HG03342 (cell line): ENCODE results near the gene GUCY1A2.
"Not testable (repeated sequence)": the region's sequence is repeated elsewhere in the genome, so short reads cannot be mapped to it uniquely, and the experiment has no call there.

Experiments used
- ATAC-seq: cut with Tn5 transposase; IDR thresholded peaks from one replicate; pipeline ENCODE4 v1.9.1; 2021; ENCODE audit warnings: mild to moderate bottlenecking, moderate library complexity; ENCODE audit not compliant: unreplicated experiment

GUCY1A2 gene

GRCh38 chr11:106957030-106957482 is 61.2 kb downstream of the GUCY1A2 start:
- no peak for ATAC-seq

DNA sequence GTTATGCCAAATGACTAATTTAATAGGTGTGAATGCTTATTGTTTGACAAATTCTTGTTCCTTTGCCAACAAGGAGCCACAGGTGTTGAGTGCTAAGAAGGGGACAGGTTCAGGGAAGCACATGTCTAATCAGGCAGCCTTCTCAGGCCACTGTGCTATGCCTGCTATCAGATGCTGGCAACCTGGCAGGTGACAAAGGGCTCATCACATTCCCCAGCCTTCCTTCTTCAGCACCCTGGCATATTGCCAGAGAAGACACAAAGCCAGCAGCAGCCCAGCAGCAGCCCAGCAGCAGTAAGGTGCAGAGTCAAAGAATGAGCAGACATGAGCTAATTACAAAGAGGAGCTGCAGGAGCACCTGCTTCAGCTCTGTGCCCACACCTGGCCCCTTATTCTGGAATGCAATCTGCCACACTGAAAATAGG is 68.2 kb downstream of the GUCY1A2 start:
- ATAC-seq, result no peak

GRCh38 chr11:106943089-106943488 is 75.2 kb downstream of the GUCY1A2 start:
- no peak for ATAC-seq

GRCh38 chr11:106939157-106939556 is 79.1 kb downstream of the GUCY1A2 start:
- ATAC-seq, result no peak

DNA sequence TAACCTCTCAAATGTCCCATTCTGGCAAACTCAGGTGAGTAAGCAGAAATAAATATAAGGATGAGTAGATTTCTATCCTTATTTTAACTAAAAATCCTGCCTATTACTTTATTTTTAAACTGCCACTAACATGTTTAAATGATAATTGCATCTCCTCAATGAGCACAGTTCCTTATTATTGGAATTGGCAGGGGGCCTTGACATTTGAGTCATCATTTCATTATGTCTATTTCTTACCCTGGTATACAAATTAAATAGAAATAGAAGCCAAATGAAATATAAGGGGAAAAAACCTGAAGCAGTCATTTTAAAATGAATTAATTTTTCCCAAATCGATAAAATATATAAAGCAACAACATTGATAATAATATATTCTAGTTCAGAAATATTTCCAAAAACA is 81.2 kb downstream of the GUCY1A2 start:
- no peak for ATAC-seq

DNA sequence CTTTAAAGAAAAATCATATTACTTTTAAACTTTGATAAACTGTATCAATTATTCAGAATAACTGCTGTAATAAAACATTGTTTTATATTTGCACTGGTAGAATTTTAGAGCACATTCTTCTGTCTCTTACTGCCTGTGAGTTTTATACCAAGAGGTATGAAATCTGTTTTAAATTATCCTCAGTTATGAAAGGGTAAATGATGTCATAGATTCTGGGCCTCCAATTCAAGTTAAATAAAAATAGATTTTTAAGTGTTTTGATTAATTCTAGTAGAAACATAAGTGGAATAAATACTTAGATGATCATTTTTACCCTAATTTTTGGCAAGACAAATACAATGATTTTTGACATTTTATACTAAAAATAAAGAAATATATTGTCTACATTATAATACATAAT is 93.0 kb downstream of the GUCY1A2 start:
- ATAC-seq, result no peak

- no peak for ATAC-seq
Measured at GRCh38 chr11:106920899-106921509, 97.3 kb downstream of the GUCY1A2 start.

DNA sequence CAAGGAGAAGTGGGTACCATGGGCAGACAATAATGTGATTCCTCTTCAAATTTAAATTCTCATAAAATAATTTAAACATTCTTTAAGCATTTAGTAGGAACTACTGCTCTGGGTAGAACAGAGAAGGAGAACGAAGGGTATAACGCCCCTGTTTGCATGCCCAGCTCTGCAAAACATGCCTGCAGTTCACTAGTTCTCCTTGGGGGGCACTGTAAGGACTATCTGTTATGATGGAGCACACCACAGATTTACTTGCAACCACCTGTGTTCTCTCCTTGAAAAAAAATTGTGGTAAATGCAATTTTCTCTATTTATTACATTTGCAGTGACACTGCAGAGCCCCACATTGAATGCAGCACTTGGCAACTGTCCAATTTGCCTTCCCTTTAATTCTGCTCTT is 100.3 kb downstream of the GUCY1A2 start:
- ATAC-seq, result peak; percentile 91

DNA sequence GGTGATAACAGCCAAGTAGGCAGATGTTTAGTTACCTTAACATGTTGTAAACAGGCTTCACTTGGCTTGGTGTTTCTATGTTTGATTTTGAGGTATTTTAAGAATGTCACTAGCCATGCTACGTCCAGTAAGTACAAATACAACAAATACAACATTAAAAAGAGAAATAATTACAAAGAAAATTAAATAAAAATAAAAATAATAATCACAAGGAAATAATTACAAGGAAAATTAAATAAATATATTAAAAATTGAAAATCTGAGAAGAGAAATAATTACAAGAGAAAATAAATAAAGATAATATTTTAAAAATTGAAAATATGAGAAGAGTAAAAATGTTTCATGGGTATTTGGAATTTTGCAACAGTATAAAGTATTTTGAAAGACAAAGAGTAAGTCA is 103.9 kb downstream of the GUCY1A2 start:
- no peak for ATAC-seq

DNA sequence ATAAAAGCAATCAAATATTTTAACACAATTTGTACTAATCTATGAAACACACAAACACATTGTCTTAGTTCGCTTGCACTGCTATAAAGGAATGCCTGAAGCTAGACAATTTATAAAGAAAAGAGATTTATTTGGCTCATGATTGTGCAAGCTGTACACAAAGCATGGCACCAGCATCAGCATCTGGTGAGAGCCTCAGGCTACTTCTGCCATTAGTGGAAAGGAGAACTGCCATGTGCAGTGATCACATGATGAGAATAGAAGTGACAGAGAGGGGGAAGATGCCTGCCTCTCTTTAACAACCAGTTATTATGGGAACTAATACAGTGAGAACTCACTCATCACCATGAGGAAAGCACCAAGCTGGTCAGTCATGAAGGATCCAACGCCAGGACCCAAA is 105.1 kb downstream of the GUCY1A2 start:
- ATAC-seq, result no peak

- no peak for ATAC-seq
Measured at GRCh38 chr11:106904826-106905225, 113.5 kb downstream of the GUCY1A2 start.

- ATAC-seq, result no peak
Measured at GRCh38 chr11:106889718-106890117, 128.6 kb downstream of the GUCY1A2 start.

DNA sequence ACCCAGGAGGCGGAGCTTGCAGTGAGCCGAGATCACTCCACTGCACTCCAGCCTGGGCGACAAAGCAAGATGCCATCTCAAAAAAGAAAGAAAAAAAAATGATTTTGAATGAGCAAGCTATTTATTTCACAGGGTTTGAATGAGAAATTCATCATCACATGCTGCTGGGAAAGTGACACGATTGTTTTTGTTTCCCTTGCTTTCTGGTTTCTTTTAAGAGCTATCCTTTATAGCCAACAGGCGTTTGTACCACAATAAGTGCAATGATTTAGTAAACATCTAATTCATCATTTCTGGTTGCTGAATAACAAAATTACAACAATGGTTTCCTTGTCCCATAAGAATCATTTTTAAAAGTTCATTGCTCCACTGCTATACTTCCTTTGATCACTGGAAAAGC is 129.9 kb downstream of the GUCY1A2 start:
- no peak for ATAC-seq

DNA sequence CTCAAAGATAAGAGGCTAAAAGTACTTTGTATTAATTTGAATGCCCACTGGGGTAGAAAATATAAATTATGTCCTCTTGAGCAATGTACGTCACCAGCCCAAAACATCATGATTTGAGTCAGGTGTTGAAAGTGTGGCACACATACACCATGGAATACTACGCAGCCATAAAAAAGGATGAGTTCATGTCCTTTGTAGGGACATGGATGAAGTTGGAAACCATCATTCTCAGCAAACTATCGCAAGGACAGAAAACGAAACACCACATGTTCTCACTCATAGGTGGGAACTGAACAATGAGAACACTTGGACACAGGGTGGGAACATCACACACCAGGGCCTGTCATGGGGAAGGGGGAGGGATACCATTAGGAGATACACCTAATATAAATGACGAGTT is 134.6 kb downstream of the GUCY1A2 start:
- not testable (repeated sequence) for ATAC-seq

DNA sequence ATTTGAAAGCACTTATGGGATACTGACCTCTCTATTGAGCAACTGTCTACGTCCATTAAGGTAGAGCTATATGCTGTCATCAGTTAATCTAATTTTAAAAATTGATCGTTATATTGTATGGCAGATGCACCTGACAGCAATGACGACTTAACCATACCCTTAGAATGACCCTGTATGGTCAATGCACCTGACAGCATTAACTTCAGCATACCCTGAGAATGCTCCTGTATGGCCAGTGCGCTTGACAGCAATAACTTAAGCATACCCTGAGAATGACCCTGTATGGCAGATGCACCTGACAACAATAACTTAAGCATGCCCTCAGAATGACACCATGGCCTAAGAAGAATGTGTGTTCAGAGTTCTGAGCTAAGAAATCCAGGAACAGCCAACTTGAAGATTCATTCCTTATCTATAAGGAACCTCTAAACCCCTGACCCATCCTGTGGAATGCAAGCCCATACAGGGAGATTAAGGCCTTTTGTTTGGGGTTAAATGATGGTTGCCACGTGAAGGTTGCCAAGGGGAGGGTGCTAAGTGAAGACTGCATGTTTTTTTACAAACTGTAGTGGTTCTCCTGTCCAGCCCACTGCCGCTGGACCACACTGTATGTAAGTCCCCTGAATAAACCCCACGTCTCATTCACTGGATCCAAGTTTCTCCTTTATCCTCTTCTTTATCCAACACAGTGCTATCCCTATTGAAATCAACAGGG is 138.3 kb downstream of the GUCY1A2 start:
- ATAC-seq, result no peak

DNA sequence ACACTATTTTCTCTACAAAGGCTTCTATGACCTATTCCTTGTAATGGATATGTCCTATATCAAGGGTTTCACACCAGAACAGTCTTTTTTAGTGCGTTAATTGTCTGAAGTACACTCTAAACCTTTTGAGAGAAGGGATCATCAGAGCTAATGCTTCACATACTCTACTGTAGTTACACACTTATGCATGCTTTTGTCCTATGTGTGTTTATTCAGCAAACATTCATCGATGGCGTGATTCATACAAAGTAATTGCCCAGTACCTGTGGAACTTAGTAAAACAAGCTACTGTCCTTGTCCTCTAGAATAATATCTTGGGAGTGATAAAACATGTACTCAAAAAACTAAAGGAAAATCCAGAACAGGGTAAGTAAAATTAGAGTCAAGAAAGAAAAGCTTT is 139.2 kb downstream of the GUCY1A2 start:
- no peak for ATAC-seq

GRCh38 chr11:106875013-106875412 is 143.3 kb downstream of the GUCY1A2 start:
- ATAC-seq, result no peak

GRCh38 chr11:106872246-106872645 is 146.0 kb downstream of the GUCY1A2 start:
- ATAC-seq, result no peak

DNA sequence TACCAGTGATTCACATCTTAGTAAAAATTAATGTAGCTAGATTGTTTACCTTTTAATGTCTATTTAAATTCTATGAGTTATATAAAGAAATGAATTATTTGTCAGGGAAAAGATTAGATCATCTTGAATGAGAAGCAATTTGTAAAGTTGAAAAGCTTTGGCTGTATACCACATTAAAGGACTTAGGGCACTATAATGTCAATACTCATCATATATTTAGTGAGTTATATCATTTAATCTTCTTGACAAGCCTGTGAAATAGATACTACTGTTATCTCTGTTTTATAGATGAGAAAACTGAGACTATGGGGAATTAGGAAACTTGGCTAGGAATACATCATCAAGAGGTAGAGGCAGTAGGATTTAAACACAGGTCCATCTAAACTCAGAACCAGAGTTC is 160.1 kb downstream of the GUCY1A2 start:
- no peak for ATAC-seq

GRCh38 chr11:106856566-106856965 is 161.7 kb downstream of the GUCY1A2 start:
- ATAC-seq, result no peak

- no peak for ATAC-seq
Measured at GRCh38 chr11:106854429-106854828, 163.8 kb downstream of the GUCY1A2 start.

DNA sequence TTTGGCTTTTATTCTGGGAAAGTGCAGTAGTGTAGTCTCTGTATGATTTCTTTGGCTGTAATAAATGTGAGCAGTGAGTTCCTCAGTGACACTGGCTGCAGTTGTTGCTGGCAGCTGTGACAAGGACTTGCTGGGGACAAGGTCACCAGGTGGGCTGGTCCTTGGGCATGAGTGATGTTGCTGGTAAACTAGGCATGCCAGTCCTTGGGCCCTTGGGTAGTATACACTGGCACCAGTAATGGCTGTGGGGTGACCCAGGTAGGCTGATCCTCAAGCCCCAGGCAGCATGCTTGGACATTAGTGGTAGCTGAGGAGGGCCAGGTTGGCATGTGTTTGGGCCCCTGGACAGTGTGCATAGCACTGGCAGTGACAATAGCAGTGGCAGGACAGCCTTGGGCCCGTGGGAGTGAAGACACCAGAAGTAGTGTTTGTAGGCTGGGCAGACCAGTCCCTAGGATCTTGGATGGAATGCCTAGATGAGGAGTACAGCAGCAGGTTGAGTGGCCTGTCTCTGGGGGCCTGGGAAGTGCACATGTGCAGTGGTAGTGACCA is 164.3 kb downstream of the GUCY1A2 start:
- no peak for ATAC-seq
